ENCODE results near the gene CALCOCO1.

DNA sequence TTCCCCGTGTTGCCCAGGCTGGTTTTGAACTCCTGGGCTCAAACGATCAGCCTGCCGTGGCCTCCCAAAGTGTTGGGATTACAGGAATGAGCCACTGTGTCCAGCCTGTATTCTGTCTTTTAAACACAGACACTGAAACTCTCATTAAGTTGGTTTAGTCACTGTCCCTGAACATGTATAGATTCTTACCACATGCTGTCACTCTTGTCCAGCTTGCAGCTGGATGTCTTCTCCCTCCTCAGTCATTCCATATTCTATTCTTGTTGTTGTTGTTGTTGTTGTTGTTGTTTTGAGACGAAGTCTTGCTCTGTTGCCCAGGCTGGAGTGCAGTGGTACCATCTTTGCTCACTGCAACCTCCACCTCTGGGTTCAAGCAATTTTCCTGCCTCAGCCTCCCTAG lies 39.1 kb downstream of the CALCOCO1 start:
- TF ChIP-seq CTCF (IDR thresholded peaks at IDR 0.05) (no peak), POLR2AphosphoS5 (IDR thresholded peaks at IDR 0.05) (no peak), POLR2A (IDR thresholded peaks at IDR 0.05) (no peak)
